Body of pancreas (tissue), 4 donors: ENCODE results near the gene SRRM1. TPM values are rescaled to one million over a fixed set of nuclear protein-coding genes. Genes with fewer than 3 reads are reported as not detected.
"Not testable (repeated sequence)": the region's sequence is repeated elsewhere in the genome, so short reads cannot be mapped to it uniquely, and the experiment has no call there.

Experiments used
- ATAC-seq: fragments of 150-250 bp; one replicate; pipeline ENCODE4 v1.9.1; 2016
- DNase-seq, 4 donors: peaks; one replicate each; pipeline ENCODE4 v3.0.0-alpha.2; 2019
- H3K27ac ChIP-seq, 4 donors: fragments of 200-600 bp; sonication (generic); 1 replicate in 3 of 4; 2 replicates in 1 of 4; pipeline versions ENCODE4 v1.5.1 to v1.6.1; 2016 to 2019; ENCODE audit warnings: mild to moderate bottlenecking in 1 of 4, mixed read lengths in 1 of 4, moderate library complexity in 1 of 4
- H3K27me3 ChIP-seq, 2 donors: fragments of 200-600 bp; sonication (generic); one replicate each; pipeline ENCODE4 v1.6.0; 2016; ENCODE audit warnings: mild to moderate bottlenecking in 1 of 2
- H3K36me3 ChIP-seq, 2 donors: fragments of 200-600 bp; sonication (generic); replicated peaks in 1 of 2; 2 replicates each; pipeline ENCODE4 v1.5.1; 2016; ENCODE audit warnings: low read depth in 2 of 2; ENCODE audit not compliant: insufficient read depth in 1 of 2
- H3K4me1 ChIP-seq: fragments of 200-600 bp; sonication (generic); one replicate; pipeline ENCODE4 v1.6.0; 2016
- H3K4me3 ChIP-seq, 2 donors: fragments of 200-600 bp; sonication (generic); 1 replicate in 1 of 2; 2 replicates in 1 of 2; pipeline ENCODE4 v1.5.1; 2016 to 2019
- H3K9me3 ChIP-seq, 3 donors: fragments of 200-600 bp; sonication (generic); 1 replicate in 2 of 3; 2 replicates in 1 of 3; pipeline ENCODE4 v1.5.1; 2016
- POLR2A ChIP-seq, 3 donors: fragments of 450-650 bp; IDR thresholded peaks; one replicate each; pipeline ENCODE4 v1.6.1; 2016; ENCODE audit warnings: antibody characterized with exemption in 3 of 3, mild to moderate bottlenecking in 2 of 3
- WGBS, 2 donors: methylation state at CpG; one replicate each; pipeline ENCODE4 v1.1.5; 2017; 5-methylcytosine and 5-hydroxymethylcytosine counted together
- intact Hi-C: fragments of 100-400 bp; cut with DNase I; formaldehyde crosslinking; loops from one replicate; pipeline ENCODE4 v1.15.1; 2023
- total RNA-seq, 2 donors: library from RNA; depleted of rRNA; stranded (reverse); fragments of >200 nt; gene quantifications; one replicate each; pipeline ENCODE4 v1.1.0, GENCODE V29; 2016
- TF ChIP-seq, protein P1 (sequence below), 7 experiments: fragments of 450-650 bp in 4 of 7; fragments of 200-600 bp in 3 of 7; sonication (generic) in 3 of 7; IDR thresholded peaks; one replicate each; pipeline ENCODE4 v1.5.1; 2016 to 2019; ENCODE audit warnings: antibody characterized with exemption in 7 of 7

Gene SRRM1
- total RNA-seq, 2 donors from 2014 or later = 97.2 to 108 TPM

DNA sequence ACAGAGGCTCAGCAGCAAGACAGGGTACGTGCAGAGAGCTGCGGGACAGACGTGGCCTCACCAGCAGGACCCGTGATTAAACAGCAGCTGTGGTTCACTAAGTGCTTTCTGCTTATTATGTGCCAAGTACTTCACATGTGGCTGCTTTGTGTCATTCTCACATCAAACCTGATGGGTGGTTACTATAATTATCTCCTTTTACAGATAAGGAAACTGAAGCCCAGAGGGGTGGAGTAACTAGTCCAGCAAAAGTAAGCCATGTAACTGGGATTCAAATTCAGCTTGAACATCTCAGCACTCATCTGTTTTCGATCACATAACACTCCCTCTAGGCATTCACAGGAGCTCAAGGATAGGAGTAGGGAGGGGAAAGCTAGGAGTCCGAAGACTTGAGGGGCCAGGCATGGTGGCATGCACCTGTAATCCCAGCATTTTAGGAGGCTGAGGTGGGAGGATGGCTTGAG is 51.3 kb downstream of the SRRM1 start:
- Histone ChIP-seq H3K9me3 (no peaks in the 10 kb centered on the region), H3K4me3 (no peak overlapping the region), H3K27me3 (no peaks in the 10 kb centered on the region), H3K36me3 (no peaks in the 10 kb centered on the region), H3K4me1 (no peaks in the 10 kb centered on the region), H3K27ac (no peak overlapping the region)
- DNase-seq (no peak), ATAC-seq (peak; percentile 45)
- TF ChIP-seq, protein P1, sequence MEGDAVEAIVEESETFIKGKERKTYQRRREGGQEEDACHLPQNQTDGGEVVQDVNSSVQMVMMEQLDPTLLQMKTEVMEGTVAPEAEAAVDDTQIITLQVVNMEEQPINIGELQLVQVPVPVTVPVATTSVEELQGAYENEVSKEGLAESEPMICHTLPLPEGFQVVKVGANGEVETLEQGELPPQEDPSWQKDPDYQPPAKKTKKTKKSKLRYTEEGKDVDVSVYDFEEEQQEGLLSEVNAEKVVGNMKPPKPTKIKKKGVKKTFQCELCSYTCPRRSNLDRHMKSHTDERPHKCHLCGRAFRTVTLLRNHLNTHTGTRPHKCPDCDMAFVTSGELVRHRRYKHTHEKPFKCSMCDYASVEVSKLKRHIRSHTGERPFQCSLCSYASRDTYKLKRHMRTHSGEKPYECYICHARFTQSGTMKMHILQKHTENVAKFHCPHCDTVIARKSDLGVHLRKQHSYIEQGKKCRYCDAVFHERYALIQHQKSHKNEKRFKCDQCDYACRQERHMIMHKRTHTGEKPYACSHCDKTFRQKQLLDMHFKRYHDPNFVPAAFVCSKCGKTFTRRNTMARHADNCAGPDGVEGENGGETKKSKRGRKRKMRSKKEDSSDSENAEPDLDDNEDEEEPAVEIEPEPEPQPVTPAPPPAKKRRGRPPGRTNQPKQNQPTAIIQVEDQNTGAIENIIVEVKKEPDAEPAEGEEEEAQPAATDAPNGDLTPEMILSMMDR (IDR thresholded peaks at IDR 0.05) = no peak
- TF ChIP-seq POLR2A (IDR thresholded peaks at IDR 0.05) = no peak
- WGBS, 2 donors = 35 to 40% methylated on average over 4 to 6 of the region's 6 CpGs
- intact Hi-C loops = no loop called here

DNA sequence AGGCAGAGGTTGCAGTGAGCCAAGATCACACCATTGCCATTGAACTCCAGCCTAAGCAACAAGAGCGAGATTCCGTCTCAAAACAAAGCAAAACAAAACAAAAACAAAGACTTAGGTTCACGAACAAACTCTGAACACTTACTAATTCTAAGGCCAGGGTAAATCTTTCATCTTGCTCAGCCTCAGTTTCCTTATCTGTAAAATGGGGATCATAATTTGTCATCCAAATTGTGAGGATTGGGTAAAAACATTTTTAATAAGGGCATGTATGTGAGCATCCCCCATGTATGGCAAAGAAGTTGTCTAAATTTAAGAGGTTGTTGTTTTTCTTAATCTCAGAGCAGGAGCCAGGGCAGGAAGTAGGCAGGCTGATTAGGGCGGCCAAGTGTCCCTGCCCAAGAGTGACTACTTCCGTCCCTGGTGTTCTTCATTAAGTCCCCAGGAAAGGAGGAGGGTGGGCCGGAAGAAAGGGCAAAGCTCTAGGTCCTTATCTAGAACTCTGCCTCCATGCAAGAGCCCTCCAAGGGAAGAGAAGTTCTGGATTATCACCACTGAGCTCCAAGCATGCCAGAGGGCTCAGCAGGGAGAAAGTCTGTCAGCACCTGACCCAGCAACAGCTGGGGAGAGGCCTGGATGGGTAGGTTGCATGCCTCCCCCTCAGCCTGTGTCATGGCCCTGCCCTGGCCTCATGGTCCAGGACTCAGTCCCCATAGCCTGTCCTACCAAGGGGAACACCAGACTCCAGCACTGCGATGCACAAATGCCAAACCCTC is 52.3 kb downstream of the SRRM1 start:
- H3K4me3 ChIP-seq = no peak overlapping the region
- peak in 1 of 4 donors; percentile 17 for DNase-seq
- H3K36me3 ChIP-seq = no peaks in the 10 kb centered on the region
- no peaks in the 10 kb centered on the region for H3K9me3 ChIP-seq
- H3K27ac ChIP-seq = no peak overlapping the region
- no peaks in the 10 kb centered on the region for H3K27me3 ChIP-seq
- no peak for TF ChIP-seq POLR2A (IDR thresholded peaks at IDR 0.05)
- TF ChIP-seq, protein P1 (IDR thresholded peaks at IDR 0.05) = no peak
- 72 to 77% methylated on average over 6 to 7 of the region's 7 CpGs for WGBS, 2 donors
- intact Hi-C loops = no loop called here
- H3K4me1 ChIP-seq = no peaks in the 10 kb centered on the region
- peak; percentile 41 for ATAC-seq

DNA sequence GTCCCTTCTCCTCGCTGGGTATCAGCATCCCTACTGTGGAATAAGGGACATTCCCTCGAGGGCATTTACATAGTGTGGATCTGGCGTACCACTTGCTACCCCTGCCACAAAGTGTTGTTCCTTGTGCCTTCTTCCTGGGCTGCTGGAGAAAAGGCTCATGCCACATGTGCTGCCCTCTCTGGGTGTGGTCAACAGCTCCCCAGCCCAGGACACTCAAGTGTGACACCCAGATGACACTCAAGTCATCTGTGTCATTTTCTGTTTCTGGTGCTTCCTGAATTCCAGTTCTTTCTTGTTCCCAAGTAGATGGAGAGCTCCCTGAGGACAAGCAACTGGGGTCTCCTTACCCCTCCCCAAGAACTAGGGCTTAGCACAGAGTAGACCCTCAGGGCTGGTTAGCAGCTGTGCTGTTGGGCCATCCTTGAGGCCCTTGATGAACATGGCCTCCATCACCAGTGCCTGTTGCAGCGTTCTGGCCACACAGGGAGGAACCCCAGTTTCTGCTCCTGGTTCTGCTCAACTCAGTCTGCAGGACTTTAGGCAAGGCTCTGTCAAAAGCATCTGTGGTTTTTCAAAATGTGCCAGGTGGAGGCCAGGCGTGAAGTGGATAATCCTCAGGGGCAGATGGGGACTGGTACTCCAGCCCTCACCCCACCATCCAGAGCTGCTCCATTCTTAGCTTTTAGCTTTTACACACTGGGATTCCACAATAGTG is 53.1 kb downstream of the SRRM1 start:
- no peaks in the 10 kb centered on the region for H3K9me3 ChIP-seq
- DNase-seq (no peak), ATAC-seq (no peak)
- no peaks in the 10 kb centered on the region for H3K4me1 ChIP-seq
- intact Hi-C loops = no loop called here
- TF ChIP-seq, protein P1 (IDR thresholded peaks at IDR 0.05) = no peak
- no peak for TF ChIP-seq POLR2A (IDR thresholded peaks at IDR 0.05)
- no peaks in the 10 kb centered on the region for H3K36me3 ChIP-seq
- no peak overlapping the region for H3K27ac ChIP-seq
- H3K4me3 ChIP-seq = no peak overlapping the region
- no peaks in the 10 kb centered on the region for H3K27me3 ChIP-seq
- WGBS, 2 donors = 75 to 80% methylated on average over 4 to 5 of the region's 5 CpGs

DNA sequence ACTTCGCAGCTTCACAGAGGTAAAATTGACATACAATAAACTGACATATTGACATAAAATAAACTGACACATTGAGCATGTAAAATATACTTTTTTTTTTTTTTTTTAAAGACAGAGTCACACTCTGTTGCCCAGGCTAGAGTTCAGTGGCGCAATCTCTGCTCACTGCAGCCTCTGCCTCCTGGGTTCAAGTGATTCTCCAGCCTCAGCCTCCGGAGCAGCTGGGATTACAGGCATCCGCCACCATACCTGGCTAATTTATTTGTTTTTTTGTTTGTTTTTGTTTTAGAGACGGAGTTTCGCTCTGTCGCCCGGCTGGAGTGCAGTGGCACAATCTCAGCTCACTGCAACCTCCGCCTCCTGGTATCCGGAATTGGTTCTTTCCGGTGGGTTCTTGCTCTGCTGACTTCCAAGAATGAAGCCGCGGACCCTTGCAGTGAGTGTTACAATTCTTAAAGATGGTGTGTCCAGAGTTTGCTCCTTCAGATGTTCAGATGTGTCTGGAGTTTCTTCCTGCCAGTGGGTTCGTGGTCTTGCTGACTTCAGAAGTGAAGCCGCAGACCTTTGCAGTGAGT is 53.7 kb downstream of the SRRM1 start:
- Histone ChIP-seq H3K9me3 (no peaks in the 10 kb centered on the region), H3K27me3 (no peaks in the 10 kb centered on the region), H3K27ac (no peak overlapping the region), H3K4me1 (no peaks in the 10 kb centered on the region), H3K4me3 (no peak overlapping the region), H3K36me3 (no peaks in the 10 kb centered on the region)
- ATAC-seq (no peak), DNase-seq (no peak)
- WGBS, 2 donors = 82 to 89% methylated on average over 15 of the region's 15 CpGs
- TF ChIP-seq POLR2A (IDR thresholded peaks at IDR 0.05) = no peak
- TF ChIP-seq, protein P1 (IDR thresholded peaks at IDR 0.05) = no peak
- intact Hi-C loops = no loop called here

DNA sequence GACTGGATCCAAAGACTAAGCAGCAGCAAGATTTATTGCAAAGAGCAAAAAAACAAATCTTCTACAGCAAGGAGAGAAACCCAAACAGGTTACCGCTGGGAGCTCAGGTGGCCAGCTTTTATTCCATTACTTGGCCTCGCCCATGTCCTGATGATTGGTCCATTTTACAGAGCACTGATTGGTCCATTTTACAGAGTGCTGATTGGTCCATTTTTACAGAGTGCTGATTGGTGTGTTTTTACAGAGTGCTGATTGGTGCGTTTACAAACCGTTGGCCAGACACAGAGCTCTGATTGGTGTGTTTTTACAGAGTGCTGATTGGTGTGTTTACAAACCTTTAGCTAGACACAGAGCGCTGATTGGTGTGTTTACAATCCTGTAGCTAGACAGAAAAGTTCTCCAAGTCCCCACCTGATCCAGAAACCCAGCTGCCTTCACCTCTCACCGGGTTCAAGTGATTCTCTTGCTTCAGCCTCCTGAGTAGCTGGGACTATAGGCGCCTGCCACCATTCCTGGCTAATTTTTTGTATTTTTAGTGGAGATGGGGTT is 54.4 kb downstream of the SRRM1 start:
- H3K4me1 ChIP-seq, H3K27me3 ChIP-seq, H3K27ac ChIP-seq, DNase-seq, H3K4me3 ChIP-seq, ATAC-seq, H3K9me3 ChIP-seq, H3K36me3 ChIP-seq, intact Hi-C loops: not testable (repeated sequence)
- 85 to 98% methylated on average over 6 to 7 of the region's 7 CpGs for WGBS, 2 donors

DNA sequence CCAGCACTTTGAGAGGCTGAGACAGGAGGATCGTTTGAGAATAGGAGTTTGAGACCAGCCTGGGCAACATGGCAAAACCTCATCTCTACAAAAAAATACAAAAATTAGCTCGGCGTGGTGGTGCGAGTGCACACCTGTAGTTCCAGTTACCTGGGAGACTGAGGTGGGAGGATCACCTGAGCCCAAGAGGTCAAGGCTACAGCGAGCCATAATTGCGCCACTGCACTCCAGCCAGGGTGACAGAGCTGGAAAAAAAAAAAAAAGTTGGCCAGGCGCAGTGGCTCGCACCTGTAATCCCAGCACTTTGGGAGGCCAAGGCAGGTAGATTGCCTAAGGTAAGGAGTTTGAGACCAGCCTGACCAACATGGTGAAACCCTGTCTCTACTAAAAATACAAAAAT is 55.2 kb downstream of the SRRM1 start:
- H3K27ac ChIP-seq, intact Hi-C loops, H3K4me3 ChIP-seq, H3K9me3 ChIP-seq, ATAC-seq, DNase-seq, H3K27me3 ChIP-seq, H3K36me3 ChIP-seq, H3K4me1 ChIP-seq: not testable (repeated sequence)
- 78 to 84% methylated on average over 8 of the region's 8 CpGs for WGBS, 2 donors
